Posterior vena cava (tissue), 2 donors: Measurements from ENCODE around the gene TRIM25. TPM values are rescaled to one million over a fixed set of nuclear protein-coding genes. Genes with fewer than 3 reads are reported as not detected.

Experiments used
- DNase-seq: peaks from one replicate; pipeline ENCODE4 v3.0.0-alpha.2; 2020; ENCODE audit warnings: low spot score
- intact Hi-C, 2 donors: fragments of 100-400 bp; cut with DNase I; formaldehyde crosslinking; loops; one replicate each; pipeline versions ENCODE4 v1.14.1 to v1.14.2; 2022 to 2023
- total RNA-seq, 2 donors: library from RNA; stranded (reverse); fragmentation: NEBNext Ultra II Directional; extraction: Animal tissue kit (Norgen Biotek cat#: 25700); gene quantifications; one replicate each; pipeline ENCODE4 v1.2.1, GENCODE V29; 2021
- donor health status: DM: yes; HTN: yes; CAD: no.
- donor health status: DM: yes; HTN: yes; CAD: no.

TRIM25 gene
- total RNA-seq, 2 donors from 2014 or later: 43.2 to 54.0 TPM

- DNase-seq: no peak
- intact Hi-C loops: no loop called here
Measured at GRCh38 chr17:56881685-56882295, 32.1 kb downstream of the TRIM25 start.

- intact Hi-C loops: no loop called here
- DNase-seq: no peak
Measured at GRCh38 chr17:56880571-56880970, 33.3 kb downstream of the TRIM25 start.

- intact Hi-C loops: no loop called here
- DNase-seq: no peak
Measured at GRCh38 chr17:56880133-56880532, 33.7 kb downstream of the TRIM25 start.

GRCh38 chr17:56879280-56879679 is 34.6 kb downstream of the TRIM25 start:
- intact Hi-C loops: no loop called here
- no peak for DNase-seq

GRCh38 chr17:56876766-56877179 is 37.1 kb downstream of the TRIM25 start:
- intact Hi-C loops: no loop called here
- DNase-seq: no peak

GRCh38 chr17:56870081-56870651 is 43.7 kb downstream of the TRIM25 start:
- intact Hi-C loops: no loop called here
- DNase-seq: no peak

- intact Hi-C loops: no loop called here
- DNase-seq: no peak
Measured at GRCh38 chr17:56868716-56869115, 45.1 kb downstream of the TRIM25 start.

GRCh38 chr17:56867948-56868376 is 45.9 kb downstream of the TRIM25 start:
- DNase-seq: no peak
- intact Hi-C loops: no loop called here

- DNase-seq: no peak
- intact Hi-C loops: no loop called here
Measured at GRCh38 chr17:56866496-56866895, 47.4 kb downstream of the TRIM25 start.

GRCh38 chr17:56866076-56866475 is 47.8 kb downstream of the TRIM25 start:
- DNase-seq: no peak
- intact Hi-C loops: no loop called here

GRCh38 chr17:56863974-56864373 is 49.9 kb downstream of the TRIM25 start:
- no peak for DNase-seq
- intact Hi-C loops: loop anchor here in 1 of 2 donors (1.0 kb wide), 1 partner anchor 21 kb away; no protein-coding TSS in a partner anchor

- DNase-seq: no peak
- intact Hi-C loops: no loop called here
Measured at GRCh38 chr17:56861899-56862298, 52.0 kb downstream of the TRIM25 start.

- DNase-seq: no peak
- intact Hi-C loops: no loop called here
Measured at GRCh38 chr17:56851008-56851407, 62.8 kb downstream of the TRIM25 start.

- DNase-seq: no peak
- intact Hi-C loops: no loop called here
Measured at GRCh38 chr17:56850591-56850990, 63.3 kb downstream of the TRIM25 start.

- no peak for DNase-seq
- intact Hi-C loops: no loop called here
Measured at GRCh38 chr17:56849131-56849530, 64.7 kb downstream of the TRIM25 start.

GRCh38 chr17:56847106-56847505 is 66.7 kb downstream of the TRIM25 start:
- intact Hi-C loops: no loop called here
- DNase-seq: no peak

- intact Hi-C loops: no loop called here
- no peak for DNase-seq
Measured at GRCh38 chr17:56845934-56846333, 67.9 kb downstream of the TRIM25 start.

GRCh38 chr17:56842577-56842976 is 71.3 kb downstream of the TRIM25 start:
- DNase-seq: no peak
- intact Hi-C loops: no loop called here

- intact Hi-C loops: no loop called here
- DNase-seq: no peak
Measured at GRCh38 chr17:56838687-56839086, 75.2 kb downstream of the TRIM25 start.
